UCSD-AML1 (cell line): ENCODE results near the gene PMP22.

Experiments
- DNase-seq: peaks from one replicate; lab custom pipeline; 2025; ENCODE audit not compliant: unreplicated experiment; lab: John Stamatoyannopoulos, UW

PMP22 gene

DNA sequence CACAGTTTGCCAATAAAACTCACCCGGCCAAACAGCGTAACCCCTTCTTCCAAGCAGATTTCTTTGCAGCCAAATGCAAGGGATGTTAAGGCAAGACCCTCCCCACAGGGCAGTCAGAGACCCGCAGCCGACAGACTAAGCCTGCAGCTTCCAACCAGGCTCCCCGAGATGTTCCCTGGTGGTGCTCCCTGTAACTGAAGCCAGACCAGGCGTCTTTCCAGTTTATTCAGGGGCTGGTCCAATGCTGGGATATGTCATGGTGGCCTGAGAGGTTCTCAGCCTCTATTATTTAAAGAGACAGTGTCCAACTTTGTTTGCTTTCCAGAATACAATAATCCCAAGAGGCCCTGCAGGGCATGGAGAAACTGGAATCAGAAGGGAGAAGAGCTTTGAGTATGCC is at the start of gene PMP22:
TSS of gene PMP22 (minus strand) at position 196 of the 400 bp plus-strand sequence. CDS start 4,599 bp downstream, outside the sequence.
- DNase-seq, result no peak

- no peak for DNase-seq
Measured at GRCh38 chr17:15311996-15312395, 46.9 kb upstream of the PMP22 start.

GRCh38 chr17:15309793-15310192 is 44.7 kb upstream of the PMP22 start:
- DNase-seq, result no peak

DNA sequence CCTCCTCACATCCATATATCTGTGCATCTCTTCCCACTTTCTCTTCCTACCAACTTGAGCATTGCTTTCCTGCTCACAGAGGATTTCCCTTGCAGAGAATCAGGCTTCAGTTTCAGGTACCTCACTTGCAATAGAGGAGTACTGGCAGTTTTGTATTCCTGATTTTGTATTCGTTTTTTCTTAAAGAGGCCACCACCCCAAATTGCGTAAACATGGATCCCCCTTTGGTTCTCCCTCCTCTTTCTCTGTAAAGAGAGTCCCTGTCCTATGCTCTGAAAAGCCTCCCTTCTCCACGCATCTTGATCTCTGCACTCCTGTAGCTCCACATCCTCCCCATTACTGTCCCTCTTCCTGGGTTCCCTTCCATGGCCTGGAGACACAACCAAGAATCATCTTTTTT is 44.1 kb upstream of the PMP22 start:
- no peak for DNase-seq

DNA sequence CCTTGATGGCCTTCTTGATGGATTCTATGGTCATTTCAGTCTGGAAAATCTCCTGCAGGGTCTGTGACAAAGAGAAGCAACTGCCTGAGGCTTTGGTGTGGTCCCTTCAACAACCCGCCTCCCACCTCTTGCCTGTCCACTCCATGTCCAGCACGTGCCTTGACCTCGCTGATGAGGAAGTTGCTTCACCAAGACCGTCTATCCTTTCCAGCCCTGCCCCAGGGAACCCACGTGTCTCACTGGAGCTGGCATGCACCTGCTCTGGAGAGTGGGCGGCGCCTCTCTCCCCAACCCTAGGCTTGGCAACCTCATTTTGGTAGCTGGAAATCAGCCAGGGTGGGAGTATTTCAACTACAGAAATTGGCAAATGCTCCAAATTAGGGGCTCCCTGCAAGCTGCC is 43.6 kb upstream of the PMP22 start:
- no peak for DNase-seq

GRCh38 chr17:15307710-15308111 is 42.6 kb upstream of the PMP22 start:
- no peak for DNase-seq

- no peak for DNase-seq
Measured at GRCh38 chr17:15303851-15304250, 38.7 kb upstream of the PMP22 start.

DNA sequence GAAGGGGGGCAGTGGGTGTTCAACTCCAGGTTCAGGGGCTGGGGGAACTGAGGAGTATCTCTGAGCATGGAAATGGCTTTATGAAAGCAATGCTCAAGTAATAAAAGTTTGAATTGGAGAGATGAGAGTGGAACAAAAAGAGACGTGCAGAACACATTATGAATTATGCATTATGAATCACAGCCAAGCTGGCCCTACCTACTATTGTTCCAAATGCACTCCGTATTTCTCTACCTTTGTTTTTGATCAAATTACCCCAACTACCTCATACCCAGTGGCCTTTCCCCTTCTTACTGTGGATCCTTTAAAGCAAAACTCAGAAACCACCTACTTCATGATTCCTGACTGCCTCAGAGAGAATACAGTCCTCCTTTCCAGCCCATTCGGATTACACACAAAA is 38.1 kb upstream of the PMP22 start:
- no peak for DNase-seq

DNA sequence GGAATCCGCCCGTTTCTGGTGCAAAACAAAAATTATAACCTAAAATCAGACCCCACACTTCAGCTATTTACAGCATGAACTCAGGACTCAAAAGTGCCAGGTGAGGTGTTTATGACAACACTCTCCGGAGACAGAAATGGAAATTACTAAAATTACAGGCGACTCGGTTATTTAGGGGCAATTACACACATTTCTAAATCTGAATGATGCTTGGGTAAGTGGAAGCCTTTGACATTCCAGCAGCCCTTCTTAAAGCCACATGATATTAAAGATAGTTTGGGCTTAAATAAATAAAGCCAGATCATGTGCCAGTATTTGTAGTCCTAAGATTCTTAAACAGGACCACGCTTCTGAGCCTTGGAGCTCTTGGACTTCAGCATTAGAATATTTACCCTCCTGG is 36.7 kb upstream of the PMP22 start:
- no peak for DNase-seq

GRCh38 chr17:15298176-15298575 is 33.0 kb upstream of the PMP22 start:
- DNase-seq, result no peak

- no peak for DNase-seq
Measured at GRCh38 chr17:15293558-15293957, 28.4 kb upstream of the PMP22 start.

- DNase-seq, result no peak
Measured at GRCh38 chr17:15291674-15292361, 26.7 kb upstream of the PMP22 start.

DNA sequence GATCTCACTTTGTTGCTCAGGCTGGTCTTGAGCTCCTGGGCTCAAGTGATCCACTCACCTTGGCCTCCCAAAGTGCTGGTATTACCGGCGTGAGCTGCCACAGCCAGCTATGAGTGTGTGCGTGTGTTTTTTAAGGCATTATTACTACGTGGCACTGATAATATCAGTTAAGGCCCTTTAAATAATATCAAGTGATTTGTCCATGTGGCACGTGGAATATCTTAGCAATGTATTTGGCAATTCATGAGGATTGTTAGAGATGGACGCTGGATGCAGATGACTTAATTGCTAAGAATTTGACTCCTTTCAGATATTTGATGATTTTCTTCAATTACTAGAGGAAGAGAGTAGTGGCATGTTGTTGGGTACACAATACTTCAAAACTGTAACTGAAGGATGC is 25.5 kb upstream of the PMP22 start:
- DNase-seq, result no peak

DNA sequence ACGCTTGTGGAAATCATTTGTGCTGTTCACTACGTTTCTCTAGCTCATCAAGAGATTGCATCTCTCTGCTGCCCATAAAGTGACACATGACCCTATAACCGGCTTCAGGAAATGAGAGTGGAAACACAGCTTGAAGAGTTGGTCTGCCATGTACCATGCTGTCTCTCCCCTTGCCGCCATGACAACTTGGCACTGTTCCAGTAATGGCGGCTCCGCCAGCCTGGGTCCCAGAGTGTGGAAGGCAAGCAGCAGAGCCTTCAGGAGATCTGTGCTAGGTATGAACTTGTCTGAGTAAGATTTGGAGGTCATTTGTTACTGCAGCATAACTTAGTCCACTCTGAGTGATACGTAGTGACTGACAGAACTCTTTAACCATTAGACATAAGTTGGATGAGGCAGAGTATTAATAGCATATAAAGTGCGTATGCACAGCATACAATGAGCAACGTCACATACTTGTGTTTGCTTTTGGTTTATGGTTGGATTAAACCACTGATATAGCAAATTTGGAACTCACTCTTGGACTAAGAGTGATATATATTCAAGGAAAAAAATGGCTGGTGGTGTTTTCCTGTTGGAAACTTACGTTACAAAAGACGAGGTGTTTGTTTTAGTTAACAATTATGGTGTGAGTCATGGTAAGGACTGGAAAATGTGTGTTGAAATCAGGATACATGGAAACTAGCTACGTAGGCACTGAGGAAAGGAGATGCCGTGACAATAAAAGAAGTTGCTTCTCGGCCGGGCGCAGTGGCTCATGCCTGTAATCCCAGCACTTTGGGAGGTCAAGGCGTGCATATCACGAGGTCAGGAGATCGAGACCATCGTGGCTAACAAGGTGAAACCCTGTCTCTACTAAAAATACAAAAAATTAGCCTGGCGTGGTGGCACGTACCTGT is 24.4 kb upstream of the PMP22 start:
- no peak for DNase-seq

DNA sequence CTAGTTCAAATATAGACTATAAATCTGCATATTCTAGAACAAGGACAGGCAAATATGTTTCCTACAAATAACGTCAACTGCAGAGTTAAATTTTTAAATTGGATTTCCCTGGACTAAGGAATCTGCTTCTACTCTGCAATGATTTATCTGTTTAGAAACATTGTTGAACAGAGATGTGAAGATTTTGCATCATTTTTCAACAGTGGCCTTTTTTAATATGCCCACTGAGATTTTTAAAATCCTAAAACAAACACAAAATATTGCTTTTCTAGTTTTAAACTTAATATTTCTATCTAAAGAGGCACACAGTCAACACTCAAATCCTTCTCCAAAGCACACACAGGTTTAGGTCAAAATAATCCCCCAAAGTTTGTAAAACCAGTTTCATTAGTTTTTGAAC is 23.7 kb upstream of the PMP22 start:
- DNase-seq, result no peak

DNA sequence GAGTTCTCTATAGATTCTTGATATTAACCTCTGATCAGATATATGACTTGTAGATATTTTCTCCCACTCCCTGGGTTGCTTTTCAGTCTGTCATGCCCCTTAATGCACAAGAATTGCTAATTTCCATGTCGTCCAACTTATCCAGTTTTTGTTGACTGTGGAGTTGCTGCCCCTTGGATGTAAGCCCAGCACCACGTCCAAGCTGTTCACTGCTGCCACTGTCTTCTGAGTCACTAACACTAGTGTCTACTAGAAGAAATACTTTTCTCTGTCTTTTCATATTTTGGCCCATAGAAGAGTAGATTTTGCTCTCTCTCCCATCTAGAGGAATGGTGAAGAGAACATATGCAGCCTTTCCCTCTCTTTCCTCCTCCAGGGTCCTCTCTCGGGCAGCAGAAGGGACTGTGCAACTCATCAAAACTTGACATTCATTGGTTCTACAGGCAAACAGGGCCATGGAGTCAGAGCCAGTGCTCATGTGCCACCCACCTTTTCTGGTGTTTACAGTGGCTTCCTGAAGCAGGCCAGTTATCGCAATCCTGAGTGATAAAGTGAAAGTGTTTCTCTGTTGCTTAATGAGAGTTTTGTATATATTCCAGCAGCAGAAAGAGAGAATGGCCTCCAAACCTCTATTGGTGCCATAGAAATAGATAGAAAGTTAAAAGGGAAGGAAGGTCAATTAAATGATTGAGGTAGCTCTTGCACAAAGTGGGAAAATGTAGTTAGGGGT is 22.6 kb upstream of the PMP22 start:
- no peak for DNase-seq

- DNase-seq, result no peak
Measured at GRCh38 chr17:15285466-15285865, 20.3 kb upstream of the PMP22 start.

- DNase-seq, result no peak
Measured at GRCh38 chr17:15284537-15284936, 19.4 kb upstream of the PMP22 start.

GRCh38 chr17:15284107-15284506 is 19.0 kb upstream of the PMP22 start:
- no peak for DNase-seq

DNA sequence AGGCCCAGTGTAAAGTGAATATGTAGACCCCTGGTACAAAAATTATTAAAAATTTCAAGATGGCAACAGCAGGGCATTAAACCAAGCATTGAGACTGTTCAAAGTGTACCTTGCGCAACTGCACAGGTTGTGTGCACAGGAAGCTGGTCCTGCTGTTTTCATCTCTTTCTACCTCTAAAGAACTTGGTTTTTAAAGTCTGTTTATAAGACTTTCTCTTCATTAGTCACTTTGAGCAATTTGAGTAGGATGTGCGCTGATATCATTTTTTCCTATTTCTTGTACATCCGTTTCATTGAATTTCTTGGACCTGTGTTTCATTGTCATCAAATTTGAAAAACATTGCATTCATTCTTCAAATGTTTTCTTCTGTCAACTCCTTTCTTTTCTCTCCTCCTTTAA is 16.8 kb upstream of the PMP22 start:
- DNase-seq, result no peak

DNA sequence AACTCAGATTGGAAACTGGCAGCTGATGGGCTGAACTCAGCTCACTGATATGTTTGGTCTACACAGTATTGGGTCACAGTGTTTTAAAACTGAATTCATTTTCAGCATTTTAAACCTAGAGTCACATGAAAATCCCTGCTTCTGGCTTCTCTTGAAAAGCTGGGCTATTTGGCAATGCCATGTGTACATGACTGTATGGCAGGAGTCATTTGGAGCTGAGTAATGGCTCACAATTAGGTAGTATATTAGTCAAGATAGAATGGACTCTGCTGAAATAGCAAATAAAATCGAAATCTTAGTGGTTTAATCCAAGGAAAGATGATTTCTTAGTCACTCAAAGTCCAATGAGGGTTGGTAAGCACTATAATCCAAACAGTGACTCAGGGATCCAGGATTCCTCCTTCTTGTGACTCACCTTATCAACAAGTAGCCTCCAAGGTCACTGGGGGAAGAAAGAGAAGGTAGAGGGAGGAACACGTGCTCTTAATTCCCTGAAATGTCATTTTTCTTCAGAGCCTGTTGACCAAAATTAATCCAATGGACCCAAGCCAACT is 13.9 kb upstream of the PMP22 start:
- DNase-seq, result no peak
